Measurements from ENCODE around the gene UCN2. TPM values are rescaled to one million over a fixed set of nuclear protein-coding genes. Genes with fewer than 3 reads are reported as not detected.
A peak's percentile ranks its signal among the peaks of the same experiment; 100 is the strongest.

UCN2 gene
- total RNA-seq, 2 donors from 2014 or later, result 3.0 TPM; not detected in 1

- H3K4me3 ChIP-seq, result no peak overlapping the region
- no peaks in the 10 kb centered on the region for H3K27me3 ChIP-seq (replicated peaks; ENCODE audit: insufficient read depth)
- no peak for TF ChIP-seq CTCF (IDR thresholded peaks at IDR 0.05)
- no peak overlapping the region for H3K27ac ChIP-seq
- DNase-seq (ENCODE audit: low spot score), result no peak
- no peaks in the 10 kb centered on the region for H3K9me3 ChIP-seq
- peaks cover 16 to 35% of the 10 kb centered on the region in 2 donors for H3K4me1 ChIP-seq (ENCODE audit: control insufficient read depth in 1 of 2, low read depth in 2 of 2)
- H3K36me3 ChIP-seq, result no peaks in the 10 kb centered on the region
- no peak for ATAC-seq (ENCODE audit: insufficient number of reproducible peaks, low FRiP score, low read depth)
Measured at GRCh38 chr3:48562367-48563095, 1.1 kb downstream of the UCN2 start.

DNA sequence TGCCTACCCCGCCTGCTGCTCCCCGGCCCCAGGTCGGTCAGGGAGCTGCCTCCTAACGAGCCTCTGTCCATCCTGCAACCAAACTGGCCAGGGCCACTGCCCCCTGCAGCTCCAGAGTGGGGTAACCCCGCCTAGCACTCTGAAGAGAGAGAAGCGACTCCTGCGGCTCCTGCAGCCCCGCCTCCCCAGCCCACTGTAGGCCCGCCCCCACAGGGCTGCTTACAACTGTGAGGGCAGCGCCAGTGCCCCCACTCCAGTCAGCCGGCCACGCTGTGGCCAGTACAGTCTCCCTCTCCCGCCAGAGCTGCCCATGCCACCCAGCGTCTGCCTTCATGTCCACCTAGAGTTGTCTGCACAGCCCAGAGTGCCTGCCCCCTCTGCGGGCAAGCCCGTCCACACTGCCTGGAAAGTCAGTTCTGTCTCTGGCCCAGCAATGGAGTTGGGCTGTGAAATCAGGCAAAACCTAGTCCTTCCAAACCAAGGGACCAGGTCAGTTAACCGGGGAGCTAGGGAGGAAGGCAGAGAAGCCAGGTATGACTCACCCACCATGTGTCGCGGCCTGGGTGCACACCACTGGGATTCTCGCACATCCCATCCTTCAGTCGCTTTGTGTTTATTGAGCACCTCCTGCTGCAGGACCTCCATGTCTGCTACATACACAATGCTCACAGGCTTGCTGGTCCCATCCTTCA is 2.4 kb downstream of the UCN2 start:
- Histone ChIP-seq H3K27me3 (replicated peaks; ENCODE audit: insufficient read depth) (no peaks in the 10 kb centered on the region), H3K4me3 (peak overlapping the region; percentile 74), H3K27ac (peak overlapping the region; percentile 29 to 63), H3K36me3 (no peaks in the 10 kb centered on the region), H3K4me1 (ENCODE audit: control insufficient read depth in 1 of 2, low read depth in 2 of 2) (peaks cover 21 to 43% of the 10 kb centered on the region in 2 donors), H3K9me3 (no peaks in the 10 kb centered on the region)
- ATAC-seq (ENCODE audit: insufficient number of reproducible peaks, low FRiP score, low read depth) (no peak), DNase-seq (ENCODE audit: low spot score) (no peak)
- TF ChIP-seq CTCF (IDR thresholded peaks at IDR 0.05), result no peak

DNA sequence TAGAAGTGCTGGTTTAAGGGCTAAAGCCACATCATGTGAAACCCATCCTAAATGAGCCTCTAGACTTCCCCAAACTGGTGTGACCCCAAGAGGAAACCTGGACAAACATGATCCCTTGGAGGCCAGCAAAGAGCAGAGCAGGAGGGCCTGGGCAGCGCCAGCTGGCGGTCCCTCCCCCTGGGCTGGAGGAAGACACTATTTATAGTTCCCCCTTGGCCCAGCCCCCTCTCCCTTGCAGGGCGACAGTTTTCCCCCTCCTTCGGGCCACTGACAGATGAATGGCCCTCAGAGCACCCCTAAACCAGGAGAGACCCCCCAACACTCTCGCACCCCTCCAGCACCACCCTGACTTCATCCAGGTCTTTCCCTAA is 2.9 kb downstream of the UCN2 start:
- ATAC-seq (ENCODE audit: insufficient number of reproducible peaks, low FRiP score, low read depth) (no peak), DNase-seq (ENCODE audit: low spot score) (no peak)
- Histone ChIP-seq H3K4me3 (peak overlapping the region; percentile 74), H3K27me3 (replicated peaks; ENCODE audit: insufficient read depth) (no peaks in the 10 kb centered on the region), H3K4me1 (ENCODE audit: control insufficient read depth in 1 of 2, low read depth in 2 of 2) (peaks cover 27 to 48% of the 10 kb centered on the region in 2 donors), H3K9me3 (no peaks in the 10 kb centered on the region), H3K36me3 (no peaks in the 10 kb centered on the region), H3K27ac (peak overlapping the region; percentile 29 to 63)
- TF ChIP-seq CTCF (IDR thresholded peaks at IDR 0.05), result no peak

GRCh38 chr3:48558493-48559134 is 5.0 kb downstream of the UCN2 start:
- no peak for TF ChIP-seq CTCF (IDR thresholded peaks at IDR 0.05)
- ATAC-seq (ENCODE audit: insufficient number of reproducible peaks, low FRiP score, low read depth) (no peak), DNase-seq (ENCODE audit: low spot score) (no peak)
- Histone ChIP-seq H3K4me1 (ENCODE audit: control insufficient read depth in 1 of 2, low read depth in 2 of 2) (peaks cover 28 to 55% of the 10 kb centered on the region in 2 donors), H3K36me3 (no peaks in the 10 kb centered on the region), H3K27ac (peak overlapping the region; percentile 21 to 76), H3K4me3 (no peak overlapping the region), H3K27me3 (replicated peaks; ENCODE audit: insufficient read depth) (no peaks in the 10 kb centered on the region), H3K9me3 (no peaks in the 10 kb centered on the region)

All from thoracic aorta (tissue), 2 donors.